Activated CD8-positive, alpha-beta T cell treated with anti-CD3 and anti-CD28 coated beads for 36 hours (primary cell): ENCODE data around the gene AGBL3. TPM values are rescaled to one million over a fixed set of nuclear protein-coding genes. Genes with fewer than 3 reads are reported as not detected.
"Not testable (repeated sequence)": the region's sequence is repeated elsewhere in the genome, so short reads cannot be mapped to it uniquely, and the experiment has no call there.

ENCODE experiments used
- ATAC-seq: fragments of 200-7000 bp; cut with Tn5 transposase; one replicate; pipeline ENCODE4 v1.10.0; 2021; ENCODE audit warnings: mild to moderate bottlenecking, moderate library complexity
- CTCF ChIA-PET: fragments of 350-600 bp; sonication (Branson Sonifier 250); formaldehyde crosslinking; loops from one replicate; lab custom pipeline; 2021; ENCODE audit warnings: antibody characterized with exemption; lab: Charles Lee
- POLR2A ChIA-PET: fragments of 350-600 bp; sonication (Branson Sonifier 250); formaldehyde crosslinking; loops from one replicate; lab custom pipeline; 2021; ENCODE audit warnings: antibody characterized with exemption; lab: Charles Lee
- DNase-seq: peaks from one replicate; pipeline ENCODE4 v3.0.0-alpha.2; 2020
- H3K27ac Mint-ChIP-seq: one replicate; pipeline ENCODE4 v1.8.0; 2021; ENCODE audit warnings: mild to moderate bottlenecking, mixed read lengths
- H3K27me3 Mint-ChIP-seq: one replicate; pipeline ENCODE4 v1.8.0; 2021; ENCODE audit warnings: mixed read lengths
- H3K36me3 Mint-ChIP-seq: one replicate; pipeline ENCODE4 v1.8.0; 2021; ENCODE audit warnings: low read depth, mixed read lengths
- H3K4me1 Mint-ChIP-seq: one replicate; pipeline ENCODE4 v1.8.0; 2021; ENCODE audit warnings: low read depth, mixed read lengths
- H3K4me3 Mint-ChIP-seq: one replicate; pipeline ENCODE4 v1.8.0; 2021; ENCODE audit warnings: mild to moderate bottlenecking, moderate library complexity, mixed read lengths
- H3K9me3 Mint-ChIP-seq: one replicate; pipeline ENCODE4 v1.8.0; 2021; ENCODE audit warnings: mixed read lengths
- CTCF ChIP-seq: fragments of 200-600 bp; IDR thresholded peaks from one replicate; pipeline ENCODE4 v1.8.0; 2022; ENCODE audit warnings: antibody characterized with exemption, mild to moderate bottlenecking
- intact Hi-C: fragments of 100-400 bp; cut with micrococcal nuclease; formaldehyde crosslinking; loops from one replicate; pipeline ENCODE4 v1.10.0; 2022
- total RNA-seq, 2 experiments: library from RNA; stranded (reverse); gene quantifications; one replicate each; pipeline ENCODE4 v1.2.3, GENCODE V29; 2021

Gene AGBL3
- total RNA-seq, 2 experiments from 2014 or later, result 2.7 to 2.9 TPM

- POLR2A ChIA-PET, result interaction anchor here (1.0 to 16.8 kb wide), 11 partner anchors 9 to 600 kb away, joined by 4 to 204 read pairs (median 7); partner anchors contain the start of genes AGBL3, TMEM140 and WDR91
- H3K27me3 Mint-ChIP-seq, result no peaks in the 10 kb centered on the region
- DNase-seq, result peak; percentile 82
- peak; percentile 69 for TF ChIP-seq CTCF
- H3K4me3 Mint-ChIP-seq, result peak overlapping the region; percentile 83
- peaks cover 48% of the 10 kb centered on the region for H3K4me1 Mint-ChIP-seq
- intact Hi-C loops, result loop anchor here (2.0 kb wide), 1 partner anchor 21 kb away; the partner anchor contains the start of gene TMEM140
- peaks cover 53% of the 10 kb centered on the region for H3K36me3 Mint-ChIP-seq
- peak; percentile 65 for ATAC-seq
- CTCF ChIA-PET, result interaction anchor here (0.7 to 4.6 kb wide), 16 partner anchors 9 to 536 kb away, joined by 3 to 44 read pairs (median 4); partner anchors contain the start of genes AGBL3 and TMEM140
- peak overlapping the region; percentile 89 for H3K27ac Mint-ChIP-seq
- no peaks in the 10 kb centered on the region for H3K9me3 Mint-ChIP-seq
These were observed 183.0 kb downstream of the AGBL3 start for GRCh38 chr7:135169141-135169963.

- intact Hi-C loops, result loop anchor here (2.0 kb wide), 2 partner anchors 21 to 183 kb away; partner anchors contain the start of genes AGBL3 and TMEM140
- CTCF ChIA-PET, result interaction anchor here (0.7 to 4.6 kb wide), 14 partner anchors 9 to 537 kb away, joined by 3 to 44 read pairs (median 6); partner anchors contain the start of genes AGBL3 and TMEM140
- Mint-ChIP-seq H3K9me3 (no peaks in the 10 kb centered on the region), H3K4me3 (peak overlapping the region; percentile 83), H3K4me1 (peaks cover 48% of the 10 kb centered on the region), H3K27ac (peak overlapping the region; percentile 89), H3K27me3 (no peaks in the 10 kb centered on the region), H3K36me3 (peaks cover 47% of the 10 kb centered on the region)
- DNase-seq (no peak), ATAC-seq (no peak)
- POLR2A ChIA-PET, result interaction anchor here (0.8 to 16.8 kb wide), 15 partner anchors 9 to 601 kb away, joined by 3 to 204 read pairs (median 6); partner anchors contain the start of genes AGBL3, TMEM140 and WDR91
- no peak for TF ChIP-seq CTCF
These were observed 183.6 kb downstream of the AGBL3 start for GRCh38 chr7:135169964-135170273.

- H3K27ac Mint-ChIP-seq, result peak within 1 kb of the TSS; percentile 93
- H3K4me1 Mint-ChIP-seq, result peaks cover 45% of the 10 kb centered on the region
- POLR2A ChIA-PET, result interaction anchor here (0.7 to 16.8 kb wide), 16 partner anchors 8 to 524 kb away, joined by 3 to 204 read pairs (median 4); partner anchors contain the start of genes AGBL3, BPGM, TMEM140 and WDR91
- peak; percentile 90 for ATAC-seq
- peak; percentile 96 for DNase-seq
- H3K36me3 Mint-ChIP-seq, result peaks cover 42% of the 10 kb centered on the region
- CTCF ChIA-PET, result interaction anchor here (0.7 to 4.6 kb wide), 18 partner anchors 8 to 537 kb away, joined by 3 to 44 read pairs (median 4); partner anchors contain the start of genes AGBL3, BPGM, TMEM140 and WDR91
- no peaks in the 10 kb centered on the region for H3K27me3 Mint-ChIP-seq
- TF ChIP-seq CTCF, result peak; percentile 48
- H3K9me3 Mint-ChIP-seq, result no peaks in the 10 kb centered on the region
- intact Hi-C loops, result loop anchor here (2.0 kb wide), 1 partner anchor 184 kb away; the partner anchor contains the start of gene AGBL3
- H3K4me3 Mint-ChIP-seq, result peak within 1 kb of the TSS; percentile 83
These were observed 184.1 kb downstream of the AGBL3 start, which contains the start of gene CYREN for GRCh38 chr7:135170274-135170997. Gene CYREN, minus strand, starts transcription at chr7:135170707. Its CDS starts 1,785 bp downstream, at chr7:135168922.

GRCh38 chr7:135170998-135171481 is 184.7 kb downstream of the AGBL3 start:
- not testable (repeated sequence) for DNase-seq, H3K9me3 Mint-ChIP-seq, ATAC-seq, H3K27me3 Mint-ChIP-seq
- Mint-ChIP-seq H3K4me3 (peak overlapping the region; percentile 83), H3K27ac (peak overlapping the region; percentile 93), H3K4me1 (peaks cover 45% of the 10 kb centered on the region), H3K36me3 (peaks cover 36% of the 10 kb centered on the region)
- ChIA-PET POLR2A (interaction anchor here (0.6 to 16.8 kb wide), 13 partner anchors 8 to 524 kb away, joined by 3 to 204 read pairs (median 4); partner anchors contain the start of genes AGBL3, BPGM, TMEM140 and WDR91), CTCF (interaction anchor here (0.7 to 4.6 kb wide), 15 partner anchors 8 to 538 kb away, joined by 3 to 44 read pairs (median 4); partner anchors contain the start of genes AGBL3, BPGM, TMEM140 and WDR91)
- intact Hi-C loops, result loop anchor here (2.0 kb wide), 1 partner anchor 184 kb away; the partner anchor contains the start of gene AGBL3

- ATAC-seq, H3K9me3 Mint-ChIP-seq, DNase-seq, H3K27me3 Mint-ChIP-seq: not testable (repeated sequence)
- H3K4me1 Mint-ChIP-seq, result peaks cover 41% of the 10 kb centered on the region
- H3K27ac Mint-ChIP-seq, result peak overlapping the region; percentile 93
- intact Hi-C loops, result loop anchor here (2.0 kb wide), 1 partner anchor 185 kb away; the partner anchor contains the start of gene AGBL3
- ChIA-PET CTCF (interaction anchor here (0.7 to 4.6 kb wide), 13 partner anchors 7 to 538 kb away, joined by 3 to 44 read pairs (median 4); partner anchors contain the start of genes AGBL3, BPGM, TMEM140 and WDR91), POLR2A (interaction anchor here (0.6 to 16.8 kb wide), 6 partner anchors 24 to 525 kb away, joined by 3 to 204 read pairs (median 4); partner anchors contain the start of genes BPGM, TMEM140 and WDR91)
- peaks cover 31% of the 10 kb centered on the region for H3K36me3 Mint-ChIP-seq
- H3K4me3 Mint-ChIP-seq, result peak overlapping the region; percentile 83
These were observed 185.4 kb downstream of the AGBL3 start for GRCh38 chr7:135171581-135172291.

GRCh38 chr7:135173916-135174315 is 187.6 kb downstream of the AGBL3 start:
- CTCF ChIA-PET, result interaction anchor here (0.8 to 0.9 kb wide), 2 partner anchors 188 to 190 kb away, joined by 3 read pairs; no protein-coding TSS in a partner anchor
- H3K27me3 Mint-ChIP-seq, DNase-seq, H3K27ac Mint-ChIP-seq, ATAC-seq, H3K9me3 Mint-ChIP-seq, H3K4me3 Mint-ChIP-seq, intact Hi-C loops: not testable (repeated sequence)
- H3K36me3 Mint-ChIP-seq, result peaks cover 10% of the 10 kb centered on the region
- peaks cover 20% of the 10 kb centered on the region for H3K4me1 Mint-ChIP-seq
- POLR2A ChIA-PET, result interaction anchor here (0.8 to 16.8 kb wide), 3 partner anchors 26 to 144 kb away, joined by 3 to 204 read pairs (median 3); partner anchors contain the start of gene TMEM140
